ENCODE measurements around the gene TNF. TPM values are rescaled to one million over a fixed set of nuclear protein-coding genes. Genes with fewer than 3 reads are reported as not detected.
A peak's percentile ranks its signal among the peaks of the same experiment; 100 is the strongest.

Gene TNF
- total and polyA plus RNA-seq, 2 of the 13 experiments (the other 11 are each of a cell fraction or from before 2014, with no cell fraction given), result not detected

- TF ChIP-seq ZNF10 (CRISPR knock-in tag; IDR thresholded peaks at IDR 0.05; ENCODE audit: borderline replicate concordance, low read depth) (no peak), GTF2F1 (IDR thresholded peaks at IDR 0.05; ENCODE audit: low read length) (no peak), PHF20 (CRISPR knock-in tag; IDR thresholded peaks at IDR 0.05) (no peak), ZFAT (CRISPR knock-in tag; conservative IDR thresholded peaks at IDR 0.05) (no peak), KLF12 (CRISPR knock-in tag; IDR thresholded peaks at IDR 0.05; ENCODE audit: borderline replicate concordance) (no peak), BORCS8-MEF2B (CRISPR knock-in tag; IDR thresholded peaks at IDR 0.05) (no peak), KLF16 (CRISPR knock-in tag; IDR thresholded peaks at IDR 0.05) (0 out of 4 replicates have a peak, but pooled peaks of 1 of the 2 experiments have one; percentile 27), ZNF180 (CRISPR knock-in tag; IDR thresholded peaks at IDR 0.05; ENCODE audit: borderline replicate concordance, low read depth) (no peak), MNT (IDR thresholded peaks at IDR 0.05) (no peak), UBTF (CRISPR knock-in tag; IDR thresholded peaks at IDR 0.05) (0 out of 2 replicates have a peak, but pooled peaks have one; percentile 15), SAP130 (CRISPR knock-in tag; IDR thresholded peaks at IDR 0.05; ENCODE audit: low read depth) (peak; percentile 29; the same call in 1 of the 2 replicates), CEBPB (IDR thresholded peaks at IDR 0.05; ENCODE audit: borderline replicate concordance, low read depth, low read length) (no peak), JARID2 (CRISPR knock-in tag; IDR thresholded peaks at IDR 0.05; ENCODE audit: insufficient replicate concordance) (no peak), ETS1 (CRISPR knock-in tag; IDR thresholded peaks at IDR 0.05) (no peak), ZBTB46 (CRISPR knock-in tag; IDR thresholded peaks at IDR 0.05; ENCODE audit: borderline replicate concordance) (no peak), ZBTB26 (CRISPR knock-in tag; IDR thresholded peaks at IDR 0.05; ENCODE audit: borderline replicate concordance) (no peak), ZNF766 (CRISPR knock-in tag; IDR thresholded peaks at IDR 0.05; ENCODE audit: borderline replicate concordance) (no peak), ZBTB42 (CRISPR knock-in tag; IDR thresholded peaks at IDR 0.05) (no peak), ZNF280B (CRISPR knock-in tag; IDR thresholded peaks at IDR 0.05; ENCODE audit: borderline replicate concordance) (no peak), IKZF1 (IDR thresholded peaks at IDR 0.05) (no peak), SMC3 (IDR thresholded peaks at IDR 0.05; ENCODE audit: low read length) (peak; percentile 61), RCOR2 (CRISPR knock-in tag; IDR thresholded peaks at IDR 0.05) (no peak)
Measured at GRCh38 chr6:31597006-31597405, 21.6 kb downstream of the TNF start (continued).
